Measurements from ENCODE around the gene BRAT1.

BRAT1 gene

DNA sequence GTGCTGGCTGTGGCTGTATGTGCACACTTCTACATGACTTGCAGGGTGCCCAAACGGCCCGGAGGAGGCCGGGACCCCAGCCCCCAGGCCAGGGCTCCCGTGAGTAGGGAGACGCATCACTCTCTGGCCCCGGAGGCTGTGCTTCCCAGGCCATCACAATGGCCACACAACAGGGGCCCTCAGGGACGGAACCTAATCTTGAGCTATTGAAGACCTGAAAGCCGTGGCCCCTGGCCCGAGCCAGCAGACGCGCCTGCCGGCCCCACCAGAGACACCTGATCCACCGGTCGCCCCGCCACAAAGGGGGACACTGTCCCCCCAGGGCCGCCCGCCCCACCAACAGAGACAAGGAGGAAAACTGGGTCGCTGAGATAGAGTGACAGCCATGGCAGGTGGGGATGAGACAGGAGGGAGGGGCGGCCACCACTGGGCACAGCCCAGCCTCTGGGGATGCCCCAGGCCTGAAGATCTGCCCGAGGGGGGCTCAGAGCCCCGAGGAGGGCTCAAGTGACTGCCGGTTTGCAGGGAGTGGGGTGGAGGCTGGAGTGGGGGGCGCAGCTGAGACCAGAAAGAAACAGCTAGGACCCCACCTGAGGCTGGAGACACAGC is 45.9 kb downstream of the BRAT1 start:
- no peak for DNase-seq

DNA sequence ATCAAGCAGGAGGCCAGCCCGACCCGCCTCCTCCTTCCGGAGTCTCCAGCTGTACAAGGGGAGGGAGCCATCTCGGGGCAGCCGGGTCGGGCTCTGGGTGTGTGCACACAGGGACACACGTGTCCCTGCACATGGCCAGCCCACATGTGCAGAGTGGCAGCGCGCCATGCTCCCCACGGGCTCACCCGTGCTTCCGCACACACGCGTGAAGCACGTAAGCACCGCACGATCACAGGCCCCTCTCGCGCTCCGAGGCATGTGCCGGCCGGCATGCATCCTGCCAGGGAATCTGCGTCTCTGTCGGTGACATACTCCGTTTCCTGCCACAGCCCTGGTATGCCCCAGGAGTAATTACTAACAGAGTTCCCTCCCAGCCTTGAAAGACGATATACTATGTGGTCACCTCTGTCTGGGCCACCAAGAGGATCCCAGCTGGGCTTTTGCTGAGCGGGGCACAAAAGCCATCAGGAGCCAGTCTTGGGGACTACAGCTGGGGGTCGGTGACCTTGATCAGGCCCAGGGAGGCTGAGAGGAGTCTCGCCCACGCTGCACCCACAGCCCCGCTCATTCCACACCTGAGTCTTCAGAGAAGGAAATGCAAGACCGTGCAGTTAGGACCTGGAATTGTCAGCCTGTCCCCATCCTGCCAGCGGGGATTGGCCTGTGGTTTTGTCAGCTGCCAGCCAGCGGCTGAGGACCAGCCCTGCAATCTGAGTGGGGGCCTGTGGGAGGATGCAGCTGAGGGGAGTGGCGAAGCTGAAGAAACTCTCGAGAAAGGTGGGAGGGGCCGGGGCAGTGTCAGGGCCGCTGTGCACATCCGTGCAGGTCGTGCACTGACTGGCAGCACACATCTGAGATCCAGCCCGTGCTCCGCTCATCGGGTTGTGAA is 46.8 kb downstream of the BRAT1 start:
- no peak for DNase-seq

DNA sequence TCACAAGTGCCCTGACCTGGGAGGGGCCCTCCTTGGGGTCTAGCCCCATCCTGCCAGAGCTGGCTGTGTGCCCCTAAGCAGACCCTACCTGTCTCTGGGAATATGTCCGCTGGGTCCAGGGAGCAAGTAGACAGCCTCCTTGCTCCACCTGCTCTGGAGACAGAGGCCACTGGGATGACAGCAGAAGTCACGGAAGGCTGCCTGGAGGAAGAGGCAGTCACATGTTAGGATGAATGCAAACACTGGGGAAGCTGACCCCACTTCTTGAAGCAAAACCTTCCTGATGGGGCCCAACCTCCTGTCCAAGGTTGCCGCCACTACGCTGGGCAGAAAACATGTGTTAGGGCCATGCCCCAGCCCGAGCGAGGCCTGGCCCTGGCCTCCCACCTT is 47.4 kb downstream of the BRAT1 start:
- DNase-seq: no peak

DNA sequence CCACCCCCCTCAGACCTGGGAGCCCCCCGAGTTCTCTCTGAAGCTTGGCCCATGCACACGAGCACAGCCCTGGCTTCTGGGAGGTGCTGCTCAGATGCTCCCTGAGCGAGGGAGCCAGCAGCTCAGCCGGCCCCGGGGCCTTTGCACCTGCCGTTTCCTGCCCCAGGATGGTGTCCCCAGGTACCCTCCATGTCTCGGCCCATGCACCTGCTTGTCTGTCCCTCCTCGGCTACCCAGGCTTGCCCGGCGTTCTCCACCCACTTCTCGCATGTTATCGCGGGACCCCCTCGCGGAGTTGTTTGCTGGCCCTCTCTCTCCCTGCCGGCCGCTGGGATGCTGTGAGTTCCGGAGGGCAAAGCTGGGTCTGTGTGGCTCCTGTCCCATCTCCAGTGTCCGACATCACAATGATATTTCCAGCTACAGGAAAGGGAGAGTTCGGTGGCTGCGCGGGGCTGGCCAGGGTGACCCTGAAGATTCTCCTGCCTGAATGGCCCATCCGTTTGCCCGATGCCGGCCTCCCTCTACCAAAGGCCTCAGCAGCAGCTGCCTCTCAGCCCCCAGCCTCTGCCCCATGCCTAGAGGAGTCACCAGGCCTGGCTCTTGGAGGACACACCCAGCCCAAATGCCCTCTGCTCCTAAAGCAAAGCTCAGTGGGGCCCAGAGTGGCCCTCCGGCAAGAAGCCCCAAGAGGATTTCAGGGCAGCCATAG is 48.0 kb downstream of the BRAT1 start:
- no peak for DNase-seq

DNA sequence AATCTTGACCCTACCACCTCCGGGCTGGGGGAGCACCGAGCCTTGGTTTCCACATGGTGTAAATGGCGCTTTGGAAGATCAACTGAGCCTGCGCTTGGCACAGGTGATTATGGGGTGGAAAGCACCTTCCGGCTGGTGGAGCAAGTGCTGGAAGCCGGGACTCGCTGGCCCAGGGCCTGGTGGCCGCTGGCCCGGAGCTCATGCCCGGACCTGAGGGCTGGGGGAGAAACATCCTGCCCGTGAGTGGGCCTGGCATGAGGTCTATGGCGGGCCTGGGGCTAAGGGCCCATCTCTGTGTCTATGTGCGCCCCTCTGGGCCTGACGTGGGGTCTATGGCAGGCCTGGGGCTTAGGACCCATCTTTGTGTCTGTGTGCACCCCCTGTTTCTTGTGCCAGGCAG is 49.9 kb downstream of the BRAT1 start:
- no peak for DNase-seq

DNA sequence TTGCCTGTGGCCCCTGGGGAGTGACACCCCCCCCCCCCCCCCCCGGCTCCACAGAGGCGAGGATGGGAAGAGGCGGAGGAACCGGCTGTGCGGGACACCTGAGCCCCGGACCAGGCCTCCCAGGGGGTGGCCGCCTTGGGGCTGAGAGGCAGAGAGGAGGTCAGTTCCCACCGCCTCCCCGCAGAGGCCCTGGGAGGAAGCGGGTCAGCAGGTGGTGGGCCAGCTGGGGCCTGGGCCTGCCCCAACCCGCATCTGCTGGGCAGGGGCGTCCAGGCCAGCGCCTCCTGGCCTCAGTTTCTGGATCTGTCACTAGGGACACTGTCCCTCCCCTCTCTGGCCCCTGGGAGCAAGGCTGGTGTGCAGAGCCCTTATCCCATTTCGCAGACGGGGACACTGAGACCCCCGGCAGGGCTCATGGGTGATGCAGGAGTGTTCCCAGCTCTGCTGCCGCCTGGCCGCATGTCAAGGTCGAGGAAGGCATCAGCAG is 50.4 kb downstream of the BRAT1 start:
- DNase-seq: no peak

DNA sequence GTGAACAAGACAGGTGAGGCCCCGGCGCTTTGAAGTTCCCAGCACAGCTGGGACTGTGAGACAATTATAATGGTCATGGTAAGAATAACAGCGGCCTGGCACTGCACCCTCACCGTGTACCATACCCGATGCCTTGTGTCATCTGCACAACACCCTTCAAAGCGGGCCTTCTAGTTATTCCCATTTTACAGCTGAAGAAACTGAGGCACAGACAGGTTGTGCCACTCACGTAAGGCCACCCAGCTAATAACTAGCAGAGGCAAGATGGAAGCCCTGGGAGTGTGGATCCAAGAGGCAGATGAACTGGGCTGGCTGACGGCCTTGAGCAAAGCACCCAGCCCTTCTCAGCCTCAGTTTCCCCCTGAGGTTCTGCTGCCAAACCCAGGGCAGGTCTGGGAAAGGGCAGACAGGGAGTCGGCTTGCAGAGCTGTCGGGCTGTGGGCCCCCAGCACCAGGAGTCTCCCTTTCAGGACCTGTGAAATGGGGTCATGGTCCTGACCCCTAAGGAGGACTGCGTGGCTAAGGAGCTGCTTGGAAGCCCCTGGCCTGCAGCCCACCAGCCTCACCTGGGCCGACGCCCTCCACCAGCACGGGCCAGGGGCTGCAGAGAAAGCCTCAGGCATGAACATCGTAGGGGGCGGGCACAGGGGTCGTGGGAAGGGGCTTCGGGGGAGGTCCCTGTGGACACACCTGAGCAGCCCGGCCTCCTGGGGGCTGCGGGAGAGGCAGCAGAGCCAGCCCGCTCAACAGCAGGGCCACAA is 51.0 kb downstream of the BRAT1 start:
- DNase-seq: no peak

DNA sequence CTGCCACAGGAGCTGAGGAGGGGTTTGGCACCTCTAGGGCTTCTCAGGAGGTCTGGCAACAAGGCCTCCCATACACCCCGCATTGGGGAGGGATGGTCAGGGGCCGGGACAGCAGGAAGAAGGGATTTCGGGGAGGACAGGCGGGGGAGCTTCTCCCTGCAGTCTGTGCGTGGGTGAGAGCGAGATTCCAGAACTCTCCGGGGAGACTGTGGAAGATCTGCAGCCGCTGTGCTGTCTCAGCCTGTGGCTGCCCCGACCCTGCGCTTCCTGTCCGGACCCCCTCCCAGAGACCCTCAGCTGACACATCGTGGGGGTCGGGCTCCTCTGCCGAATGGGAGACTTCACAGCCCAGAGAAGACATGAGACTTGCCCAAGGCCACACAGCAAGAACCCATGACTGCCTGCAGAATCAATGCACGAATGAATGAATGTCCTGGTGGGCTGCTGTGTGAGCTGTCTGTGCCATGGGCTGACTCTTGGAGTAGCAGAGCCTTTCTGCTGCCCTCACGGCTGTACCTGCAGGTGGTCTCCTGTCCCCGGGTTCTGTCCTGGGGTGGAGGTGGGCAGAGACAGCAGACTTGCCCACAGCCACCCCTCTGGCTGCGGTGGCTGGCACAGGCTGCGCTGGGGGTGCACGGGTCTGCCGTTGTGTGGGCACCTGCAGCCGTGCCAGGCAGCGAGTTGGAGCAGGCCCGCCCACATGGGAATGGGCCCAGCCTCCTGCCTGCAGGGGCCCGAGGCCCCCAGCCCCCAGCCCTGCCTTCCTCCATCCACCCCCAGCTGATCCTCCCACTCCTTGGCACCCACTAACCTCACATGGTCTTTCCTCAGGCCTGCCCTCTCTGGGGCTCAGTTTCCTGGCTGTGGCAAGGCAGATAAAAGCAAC is 52.0 kb downstream of the BRAT1 start:
- no peak for DNase-seq

DNA sequence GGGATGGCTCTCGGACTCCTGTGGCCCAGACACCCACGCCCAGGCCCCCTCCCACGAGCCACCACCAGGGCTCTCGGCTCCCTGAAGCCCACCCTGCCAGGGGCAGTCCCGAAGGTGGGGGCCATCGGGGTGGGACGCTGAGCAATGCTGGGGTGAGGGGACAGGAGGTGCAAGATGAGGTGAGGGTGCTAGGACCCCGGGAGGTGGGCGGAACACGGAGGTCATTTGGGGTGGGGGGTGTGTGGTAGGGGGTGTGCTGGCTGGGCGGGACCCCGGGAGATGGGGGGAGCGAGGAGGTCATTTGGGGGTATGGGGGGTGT is 52.7 kb downstream of the BRAT1 start:
- DNase-seq: no peak

DNA sequence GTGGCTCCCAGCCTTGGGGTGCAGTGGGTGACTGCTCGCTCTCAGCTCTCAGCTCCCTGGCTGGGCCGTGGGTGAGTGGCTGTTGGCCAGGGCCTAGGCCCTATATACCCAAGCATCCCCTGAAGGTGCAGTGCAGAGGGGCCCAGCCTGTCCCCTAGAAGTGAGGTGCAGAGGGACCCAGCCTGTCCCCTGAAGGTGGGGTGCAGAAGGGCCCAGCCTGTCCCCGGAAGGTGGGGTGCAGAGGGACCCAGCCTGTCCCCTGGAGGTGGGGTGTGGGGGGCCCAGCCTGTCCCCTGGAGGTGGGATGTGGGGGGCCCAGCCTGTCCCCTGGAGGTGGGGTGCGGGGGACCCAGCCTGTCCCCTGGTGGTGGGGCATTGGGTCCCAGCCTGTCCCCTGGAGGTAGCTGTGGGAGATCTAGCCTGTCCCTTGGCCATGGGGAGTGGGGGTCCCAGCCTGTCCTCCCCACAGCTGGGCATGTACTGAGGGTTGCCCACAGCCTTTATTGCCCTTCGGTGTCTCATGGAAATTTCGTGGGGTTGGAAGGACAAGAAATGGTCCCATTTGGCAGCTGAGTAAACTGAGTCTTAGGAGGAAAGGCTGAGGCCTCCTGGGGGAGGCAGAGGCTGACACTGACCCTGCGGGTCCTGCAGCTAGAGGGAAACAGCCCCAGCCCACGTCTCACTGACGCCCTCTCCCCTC is 53.2 kb downstream of the BRAT1 start:
- no peak for DNase-seq

DNA sequence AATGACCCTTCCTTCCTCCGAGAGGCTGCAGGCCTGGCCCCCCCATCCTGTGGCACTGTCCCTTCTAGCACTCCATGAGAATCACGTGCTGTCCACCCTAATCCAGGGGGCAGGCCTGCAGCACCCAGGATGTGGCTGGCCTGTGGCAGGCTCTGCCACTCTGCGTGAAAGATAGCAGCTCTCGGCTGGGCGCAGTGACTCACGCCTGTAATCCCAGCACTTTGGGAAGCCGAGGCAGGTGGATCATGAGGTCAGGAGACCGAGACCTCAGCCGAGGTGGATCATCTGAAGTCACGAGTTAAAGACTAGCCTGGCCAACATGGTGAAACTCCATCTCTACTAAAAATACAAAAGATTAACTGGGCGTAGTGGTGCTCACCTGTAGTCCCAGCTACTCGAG is 54.6 kb downstream of the BRAT1 start:
- no peak for DNase-seq

DNA sequence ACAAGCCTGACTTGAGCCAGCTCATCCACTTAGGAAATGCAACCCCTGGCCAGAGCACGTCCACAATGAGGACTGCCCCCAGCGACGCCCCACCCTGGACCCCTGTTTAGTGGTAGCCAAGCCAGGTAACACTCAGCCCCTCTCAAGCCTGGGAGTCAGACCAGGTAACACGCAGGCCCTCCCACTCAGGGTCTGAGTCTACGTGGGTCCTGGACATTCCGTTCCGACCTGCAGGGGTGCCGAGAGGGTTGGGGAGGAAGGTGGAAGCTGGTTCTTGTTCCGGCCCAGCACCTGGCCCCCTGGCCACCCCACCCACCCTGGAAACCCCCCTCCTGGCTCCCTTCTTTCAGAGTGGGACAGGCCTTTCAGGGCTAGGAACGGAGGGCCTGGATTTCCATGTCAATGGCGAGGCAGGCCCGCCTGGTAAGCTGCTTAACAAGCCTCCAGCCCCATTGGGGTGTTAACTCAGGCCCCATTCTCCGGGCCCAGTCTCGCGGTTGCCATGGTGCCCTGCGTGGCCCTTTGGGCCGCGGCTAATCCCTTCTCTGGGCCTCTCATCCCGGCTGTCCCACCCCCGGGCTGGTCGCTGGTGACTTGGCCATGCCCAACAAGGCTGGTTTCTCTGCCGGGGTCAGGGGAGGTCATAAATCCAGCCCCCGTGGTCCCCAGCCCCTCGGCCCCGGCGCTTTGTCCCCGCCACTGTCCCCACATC is 55.4 kb downstream of the BRAT1 start:
- DNase-seq: no peak

DNA sequence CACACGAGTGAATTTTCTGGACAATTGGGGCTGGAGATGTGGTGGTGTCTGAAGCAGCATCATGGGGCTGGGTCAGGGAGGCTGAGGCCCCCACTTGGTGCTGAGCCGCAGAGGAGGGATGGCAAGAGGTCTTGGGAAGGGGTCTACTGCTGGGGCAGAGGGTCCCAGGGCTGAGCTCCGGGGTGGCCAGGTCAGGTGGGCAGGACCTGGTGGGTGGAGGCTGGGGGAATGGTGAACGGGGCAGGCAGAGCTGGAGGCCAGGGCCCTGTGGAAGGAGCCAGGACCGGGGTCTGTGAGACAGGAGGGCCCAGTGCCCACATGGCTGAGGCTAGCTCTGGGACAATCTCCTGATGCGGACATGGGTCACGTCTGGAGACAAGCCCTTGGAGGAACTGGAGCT is 56.1 kb downstream of the BRAT1 start:
- DNase-seq: no peak

DNA sequence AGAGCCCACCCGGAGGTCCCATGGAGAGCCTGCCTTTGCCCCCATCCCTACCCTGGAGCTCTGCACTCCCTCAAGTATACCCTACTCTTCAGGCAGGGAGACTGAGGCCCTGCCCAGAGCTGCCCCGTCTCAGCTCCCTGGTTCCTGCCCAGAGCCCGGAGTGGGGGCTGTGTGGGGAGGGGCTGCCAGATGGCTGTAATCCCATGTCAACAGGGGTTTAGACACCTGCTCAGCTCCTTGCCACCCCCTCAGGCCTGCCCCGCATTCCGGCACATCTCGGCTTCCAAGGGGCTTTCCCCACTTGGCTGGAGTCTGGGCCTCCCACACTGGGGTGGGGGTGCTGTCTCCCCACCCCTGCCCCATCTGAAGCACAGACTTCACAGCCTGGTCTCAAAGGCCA is 56.6 kb downstream of the BRAT1 start:
- no peak for DNase-seq

DNA sequence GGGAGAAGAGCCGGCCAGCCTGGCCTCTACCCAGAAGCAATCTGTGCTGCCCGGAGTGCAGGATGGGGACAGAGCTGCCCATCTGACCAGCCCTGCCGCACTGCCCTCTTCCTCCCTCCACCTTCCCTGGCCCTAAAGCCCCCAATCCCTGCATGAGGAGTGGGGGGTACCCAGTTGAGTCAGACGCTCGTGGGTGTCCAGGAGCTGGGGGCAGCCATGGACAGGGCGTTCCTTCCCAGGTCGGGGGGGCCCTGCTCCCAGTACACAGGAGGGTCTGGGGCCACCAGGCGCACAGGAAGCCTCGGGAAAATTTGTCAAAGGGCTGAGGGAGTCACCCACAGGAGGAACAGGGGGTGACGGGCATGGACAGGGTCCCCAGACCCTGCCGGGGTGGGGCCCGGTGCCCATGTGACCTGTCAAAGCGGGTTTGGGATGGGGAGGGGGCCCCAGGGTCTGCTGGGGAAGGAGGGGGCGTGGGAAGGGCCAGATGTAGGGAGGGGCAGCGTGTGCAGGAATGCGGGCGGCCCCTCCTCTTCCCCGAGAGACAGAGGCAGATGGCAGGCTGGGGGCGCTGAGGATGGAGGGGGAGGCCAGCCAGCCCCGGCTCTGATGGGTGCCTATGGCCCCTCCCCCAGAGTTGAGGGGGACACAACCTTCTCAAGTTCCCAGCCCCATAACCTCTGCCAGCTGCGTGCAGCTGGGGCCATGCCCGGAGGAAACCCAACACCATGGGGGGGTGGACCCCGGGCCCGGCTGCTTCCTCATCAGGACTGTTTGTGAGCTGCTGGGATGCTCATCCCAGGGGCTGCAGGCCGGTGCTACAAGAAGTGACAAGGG is 57.6 kb downstream of the BRAT1 start:
- no peak for DNase-seq

DNA sequence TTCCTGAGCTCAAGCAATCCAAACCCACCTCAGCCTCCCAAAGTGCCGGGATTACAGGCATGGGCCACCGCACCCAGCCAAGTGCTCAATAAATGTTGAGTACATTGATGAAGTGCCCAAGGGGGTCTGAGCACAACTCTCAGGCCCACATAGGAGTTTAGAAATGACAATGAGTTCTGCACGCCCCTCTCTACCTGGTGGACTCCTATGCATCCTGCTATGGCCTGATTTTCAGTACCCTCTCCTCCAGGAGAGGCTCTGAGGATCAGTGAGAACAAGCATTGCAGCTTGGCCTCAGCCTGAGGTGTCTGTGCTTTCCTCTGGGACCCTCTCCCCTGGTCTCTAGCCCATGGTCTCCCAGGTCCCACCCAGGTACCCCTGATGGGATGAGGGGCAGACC is 58.3 kb downstream of the BRAT1 start:
- no peak for DNase-seq

DNA sequence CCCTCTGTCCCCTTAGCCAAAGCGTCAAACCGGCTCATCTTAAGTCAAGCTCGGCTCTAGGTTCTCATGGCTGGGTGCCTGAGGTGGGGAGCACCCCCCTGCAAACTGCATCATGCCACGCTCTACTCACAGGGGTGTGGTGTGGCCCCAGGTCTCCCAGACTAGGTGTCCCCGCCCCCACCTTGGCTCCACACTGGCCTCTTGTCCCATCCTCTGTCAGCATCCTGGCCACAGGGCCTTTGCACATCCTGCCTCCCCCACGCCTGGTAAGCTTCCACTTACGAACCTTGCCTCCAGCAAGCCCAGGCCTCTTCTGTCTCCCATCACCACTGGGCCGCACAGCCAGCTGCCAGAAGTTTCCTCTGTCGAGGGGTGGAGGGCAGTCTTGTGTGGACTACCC is 58.9 kb downstream of the BRAT1 start:
- DNase-seq: no peak

DNA sequence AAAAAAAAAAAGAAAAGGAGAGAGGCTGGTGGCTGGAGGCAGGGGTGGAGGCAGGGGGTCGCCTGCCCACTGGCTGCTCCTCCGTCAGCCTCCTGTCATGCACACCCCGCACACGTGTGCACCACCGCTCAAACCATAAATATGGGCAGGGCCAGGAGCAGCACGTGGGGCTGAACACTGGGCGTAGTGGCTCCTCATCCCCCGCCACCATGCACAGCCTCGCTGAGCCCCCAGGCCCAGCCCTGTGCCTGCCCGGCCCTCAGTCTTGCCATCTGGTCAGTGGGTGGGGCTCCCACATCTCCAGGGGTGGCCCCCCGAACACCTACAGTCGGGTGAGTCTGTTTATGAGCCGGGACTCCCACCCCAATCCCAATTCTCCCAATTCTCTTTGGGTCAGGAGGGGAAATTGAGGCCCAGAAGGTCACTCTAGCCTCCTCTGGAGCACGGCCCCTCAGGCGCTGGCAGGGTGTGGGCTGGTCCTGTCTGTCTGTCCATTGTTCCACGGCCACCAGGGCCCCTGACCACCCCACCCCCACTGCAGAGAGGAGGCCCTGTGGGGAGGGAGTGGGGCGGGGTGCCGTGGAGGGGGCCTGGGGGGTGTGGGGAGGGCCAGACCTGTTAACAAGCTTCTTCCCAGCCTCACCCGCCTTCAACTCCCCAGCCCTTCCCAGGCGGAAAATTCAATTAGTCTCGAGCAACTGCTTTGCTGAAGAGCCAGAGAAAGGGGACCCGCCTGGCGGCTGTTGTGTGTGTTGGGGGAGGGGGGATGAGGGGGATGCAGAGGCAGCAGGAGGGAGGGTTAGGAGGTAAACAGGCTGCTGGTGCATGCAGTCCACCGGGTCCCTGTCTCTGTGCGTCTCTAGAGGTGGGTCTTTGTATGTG is 59.7 kb downstream of the BRAT1 start:
- DNase-seq: no peak
